AG04449 (cell line): ENCODE data around the gene PPM1H.
A peak's percentile ranks its signal among the peaks of the same experiment; 100 is the strongest.

Experiments
- CTCF ChIA-PET: fragments of 350-600 bp; formaldehyde crosslinking; extraction: SDS; loops from one replicate; lab custom pipeline; 2021; ENCODE audit warnings: antibody characterized with exemption; lab: Yijun Ruan, JAX
- POLR2A ChIA-PET: fragments of 400-600, 350-600 bp; formaldehyde crosslinking; extraction: SDS; loops from one replicate; lab custom pipeline; 2020; ENCODE audit warnings: antibody characterized with exemption, inconsistent platforms; lab: Yijun Ruan, JAX
- DNase-seq: peaks from one replicate; pipeline ENCODE4 v3.0.0-alpha.2; 2010; ENCODE audit warnings: low read depth, low spot score
- H3K4me3 ChIP-seq: 2 replicates; pipeline ENCODE4 v1.5.1; 2011; ENCODE audit warnings: low read depth, mild to moderate bottlenecking, control low read depth, low read length
- CTCF ChIP-seq: IDR thresholded peaks from one replicate; pipeline ENCODE4 v1.5.1; 2011; ENCODE audit warnings: mild to moderate bottlenecking, moderate library complexity, low read length, control low read depth, inconsistent platforms; ENCODE audit not compliant: insufficient read depth; ENCODE audit errors: missing control alignments

Gene PPM1H, protein sequence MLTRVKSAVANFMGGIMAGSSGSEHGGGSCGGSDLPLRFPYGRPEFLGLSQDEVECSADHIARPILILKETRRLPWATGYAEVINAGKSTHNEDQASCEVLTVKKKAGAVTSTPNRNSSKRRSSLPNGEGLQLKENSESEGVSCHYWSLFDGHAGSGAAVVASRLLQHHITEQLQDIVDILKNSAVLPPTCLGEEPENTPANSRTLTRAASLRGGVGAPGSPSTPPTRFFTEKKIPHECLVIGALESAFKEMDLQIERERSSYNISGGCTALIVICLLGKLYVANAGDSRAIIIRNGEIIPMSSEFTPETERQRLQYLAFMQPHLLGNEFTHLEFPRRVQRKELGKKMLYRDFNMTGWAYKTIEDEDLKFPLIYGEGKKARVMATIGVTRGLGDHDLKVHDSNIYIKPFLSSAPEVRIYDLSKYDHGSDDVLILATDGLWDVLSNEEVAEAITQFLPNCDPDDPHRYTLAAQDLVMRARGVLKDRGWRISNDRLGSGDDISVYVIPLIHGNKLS

GRCh38 chr12:62934799-62935674 is at the start of gene PPM1H:
PPM1H (minus strand) TSS chr12:62935150; CDS start chr12:62934736, 414 bp downstream.
- H3K4me3 ChIP-seq, result peak within 1 kb of the TSS; percentile 71
- CTCF ChIA-PET, result interaction anchor here (0.6 to 5.5 kb wide), 17 partner anchors 9 to 163 kb away, joined by 3 to 38 read pairs (median 4); no protein-coding TSS in a partner anchor
- no peak for DNase-seq
- no peak for TF ChIP-seq CTCF
- POLR2A ChIA-PET, result no interaction called here

DNA sequence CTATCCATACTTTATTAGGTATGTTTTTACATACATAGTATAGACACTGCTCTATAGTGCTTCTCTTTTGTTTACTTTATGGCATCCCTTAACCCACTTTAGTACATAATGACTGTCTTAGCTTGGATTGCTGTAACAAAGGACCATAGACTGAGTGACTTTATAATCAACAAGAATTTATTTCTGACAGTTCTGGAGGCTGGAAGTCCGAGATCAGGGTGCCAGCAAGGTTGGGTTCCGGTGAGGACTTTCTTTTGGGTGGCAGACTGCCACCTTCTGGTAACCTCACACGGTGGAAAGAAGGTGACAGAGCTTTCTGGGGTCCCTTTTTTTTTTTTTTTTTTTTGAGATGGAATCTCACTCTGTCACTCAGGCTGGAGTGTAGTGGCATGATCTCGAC is 48.6 kb upstream of the PPM1H start:
- no peak for DNase-seq
- POLR2A ChIA-PET, result no interaction called here
- no peak overlapping the region for H3K4me3 ChIP-seq
- CTCF ChIA-PET, result interaction anchor here (0.8 kb wide), 1 partner anchor 42 kb away, joined by 3 read pairs; no protein-coding TSS in a partner anchor
- TF ChIP-seq CTCF, result no peak

DNA sequence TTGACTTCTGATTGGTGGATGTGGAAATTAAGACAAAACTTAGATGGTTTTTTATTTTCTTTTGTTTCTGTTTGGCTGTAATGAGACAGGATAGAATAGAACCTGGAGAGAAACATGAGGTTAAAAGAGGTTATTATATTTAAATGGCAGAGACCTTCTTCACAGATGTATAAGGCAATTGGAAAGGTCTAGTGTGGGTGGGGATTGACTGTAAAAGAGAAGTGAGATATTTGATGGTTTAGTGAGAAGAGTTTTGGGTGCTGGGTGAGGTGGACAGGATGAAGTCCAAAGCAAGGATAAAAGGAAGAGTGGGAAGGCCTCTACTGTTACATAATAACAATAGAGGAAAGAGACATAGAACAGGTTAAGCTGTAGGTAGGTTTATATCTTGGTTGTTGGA is 43.8 kb upstream of the PPM1H start:
- no peak overlapping the region for H3K4me3 ChIP-seq
- TF ChIP-seq CTCF, result no peak
- no peak for DNase-seq
- CTCF ChIA-PET, result interaction anchor here (1.6 kb wide), 1 partner anchor 90 kb away, joined by 3 read pairs; no protein-coding TSS in a partner anchor
- POLR2A ChIA-PET, result no interaction called here

DNA sequence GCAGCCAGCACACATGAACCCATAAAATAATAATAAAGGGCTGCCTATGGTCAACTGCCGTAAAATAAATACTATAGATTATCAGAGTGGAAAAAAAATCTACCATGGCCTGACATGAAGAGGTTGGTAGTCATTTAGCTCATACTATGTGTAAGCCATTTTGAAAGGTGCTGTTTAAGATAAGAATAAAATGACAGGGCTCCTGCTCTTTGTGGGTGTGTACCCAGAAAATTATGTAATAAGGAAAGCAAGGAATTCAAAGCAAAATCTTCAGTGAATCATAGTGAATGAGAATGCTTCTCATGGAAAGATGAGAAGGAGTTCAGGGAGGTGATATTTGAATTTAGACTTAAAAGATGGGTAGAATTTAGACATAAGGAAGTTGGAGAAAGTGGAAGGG is 42.9 kb upstream of the PPM1H start:
- CTCF ChIA-PET, result interaction anchor here (1.6 kb wide), 1 partner anchor 91 kb away, joined by 3 read pairs; no protein-coding TSS in a partner anchor
- DNase-seq, result no peak
- no peak overlapping the region for H3K4me3 ChIP-seq
- TF ChIP-seq CTCF, result no peak
- POLR2A ChIA-PET, result no interaction called here

- peak; percentile 12 for DNase-seq
- CTCF ChIA-PET, result interaction anchor here (1.6 kb wide), 1 partner anchor 91 kb away, joined by 3 read pairs; no protein-coding TSS in a partner anchor
- POLR2A ChIA-PET, result no interaction called here
- TF ChIP-seq CTCF, result no peak
- H3K4me3 ChIP-seq, result no peak overlapping the region
Measured at GRCh38 chr12:62977418-62977817, 42.5 kb upstream of the PPM1H start.
